Type B pancreatic cell (in vitro differentiated cells): Measurements from ENCODE around the gene AFAP1. TPM values are rescaled to one million over a fixed set of nuclear protein-coding genes. Genes with fewer than 3 reads are reported as not detected.

Source experiments
- DNase-seq: peaks from one replicate; pipeline ENCODE4 v3.0.0; 2021; ENCODE audit warnings: mixed read lengths; ENCODE audit not compliant: unreplicated experiment; ENCODE audit errors: extremely low spot score
- H3K27ac Mint-ChIP-seq: 2 replicates; pipeline ENCODE4 v1.8.0; 2021; ENCODE audit warnings: mild to moderate bottlenecking, mixed read lengths
- H3K27me3 Mint-ChIP-seq: 2 replicates; pipeline ENCODE4 v1.8.0; 2021; ENCODE audit warnings: mixed read lengths
- H3K36me3 Mint-ChIP-seq: 2 replicates; pipeline ENCODE4 v1.8.0; 2021; ENCODE audit warnings: mixed read lengths
- H3K4me1 Mint-ChIP-seq: one replicate; pipeline ENCODE4 v1.8.0; 2021; ENCODE audit warnings: mixed read lengths; ENCODE audit not compliant: unreplicated experiment
- H3K4me3 Mint-ChIP-seq: 2 replicates; pipeline ENCODE4 v1.8.0; 2021; ENCODE audit warnings: mild to moderate bottlenecking, mixed read lengths
- H3K9me3 Mint-ChIP-seq: 2 replicates; pipeline ENCODE4 v1.8.0; 2021; ENCODE audit warnings: mixed read lengths
- CTCF ChIP-seq: fragments of 200-600 bp; sonication (generic); conservative IDR thresholded peaks from 2 replicates; pipeline ENCODE4 v1.5.0; 2021; ENCODE audit warnings: antibody characterized with exemption, mild to moderate bottlenecking
- total RNA-seq: library from RNA; stranded (reverse); gene quantifications from 2 replicates; pipeline ENCODE4 v1.2.1, GENCODE V29; 2021; ENCODE audit warnings: low replicate concordance

The AFAP1 gene
- total RNA-seq, 1 donor from 2014 or later: 36.6 TPM

- Mint-ChIP-seq H3K9me3 (peaks cover 7% of the 10 kb centered on the region), H3K27me3 (peaks cover 3% of the 10 kb centered on the region), H3K27ac (no peak overlapping the region), H3K4me1 (peaks cover 13% of the 10 kb centered on the region), H3K36me3 (peaks cover 33% of the 10 kb centered on the region), H3K4me3 (no peak overlapping the region)
- no peak for TF ChIP-seq CTCF
- DNase-seq: no peak
Observed at GRCh38 chr4:7867191-7867590, 72.5 kb downstream of the AFAP1 start.

GRCh38 chr4:7865533-7865932, 74.1 kb downstream of the AFAP1 start:
- Mint-ChIP-seq H3K27me3 (peaks cover 3% of the 10 kb centered on the region), H3K27ac (no peak overlapping the region), H3K36me3 (peaks cover 34% of the 10 kb centered on the region), H3K4me1 (peaks cover 26% of the 10 kb centered on the region), H3K4me3 (no peak overlapping the region), H3K9me3 (peaks cover 12% of the 10 kb centered on the region)
- no peak for TF ChIP-seq CTCF
- DNase-seq: no peak

GRCh38 chr4:7864685-7865084, 75.0 kb downstream of the AFAP1 start:
- no peak for DNase-seq
- Mint-ChIP-seq H3K9me3 (peaks cover 12% of the 10 kb centered on the region), H3K27me3 (peaks cover 3% of the 10 kb centered on the region), H3K4me1 (peaks cover 26% of the 10 kb centered on the region), H3K27ac (peak overlapping the region; percentile 71), H3K36me3 (peaks cover 32% of the 10 kb centered on the region), H3K4me3 (no peak overlapping the region)
- no peak for TF ChIP-seq CTCF

GRCh38 chr4:7863911-7864681, 75.6 kb downstream of the AFAP1 start:
- peaks cover 30% of the 10 kb centered on the region for H3K4me1 Mint-ChIP-seq
- TF ChIP-seq CTCF: no peak
- peaks cover 3% of the 10 kb centered on the region for H3K27me3 Mint-ChIP-seq
- DNase-seq: no peak
- peaks cover 12% of the 10 kb centered on the region for H3K9me3 Mint-ChIP-seq
- peaks cover 32% of the 10 kb centered on the region for H3K36me3 Mint-ChIP-seq
- H3K27ac Mint-ChIP-seq: peak overlapping the region; percentile 71
- H3K4me3 Mint-ChIP-seq: peak overlapping the region; percentile 61

GRCh38 chr4:7862561-7863192, 77.0 kb downstream of the AFAP1 start:
- H3K36me3 Mint-ChIP-seq: peaks cover 28% of the 10 kb centered on the region
- no peak for DNase-seq
- H3K9me3 Mint-ChIP-seq: peaks cover 12% of the 10 kb centered on the region
- H3K27me3 Mint-ChIP-seq: peaks cover 3% of the 10 kb centered on the region
- H3K4me1 Mint-ChIP-seq: peaks cover 42% of the 10 kb centered on the region
- TF ChIP-seq CTCF: no peak
- H3K27ac Mint-ChIP-seq: peak overlapping the region; percentile 40
- H3K4me3 Mint-ChIP-seq: no peak overlapping the region
